MG63 (cell line): Measurements from ENCODE around the gene ZMYM3. TPM values are rescaled to one million over a fixed set of nuclear protein-coding genes. Genes with fewer than 3 reads are reported as not detected.
A peak's percentile ranks its signal among the peaks of the same experiment; 100 is the strongest.

ENCODE experiments used
- DNase-seq: peaks from one replicate; pipeline ENCODE4 v3.0.0-alpha.2; 2020
- H3K27me3 ChIP-seq: fragments of 250-450 bp; sonication (Bioruptor Pico); 2 replicates; pipeline ENCODE4 v1.5.1; 2020; ENCODE audit warnings: mild to moderate bottlenecking, moderate library complexity
- H3K36me3 ChIP-seq: fragments of 250-450 bp; sonication (Bioruptor Pico); 2 replicates; pipeline ENCODE4 v1.5.1; 2020; ENCODE audit warnings: mild to moderate bottlenecking, moderate library complexity
- H3K4me3 ChIP-seq: fragments of 250-450 bp; sonication (Bioruptor Pico); 2 replicates; pipeline ENCODE4 v1.5.1; 2020; ENCODE audit warnings: mild to moderate bottlenecking, moderate library complexity
- H3K9me3 ChIP-seq: fragments of 250-450 bp; sonication (Bioruptor Pico); 2 replicates; pipeline ENCODE4 v1.5.1; 2020; ENCODE audit warnings: mild to moderate bottlenecking, moderate library complexity
- total RNA-seq: library from RNA; depleted of rRNA; stranded (reverse); fragments of >200 nt; shearing (Covaris generic); gene quantifications from 2 replicates; pipeline ENCODE4 v1.2.3, GENCODE V29; 2014; ENCODE audit warnings: low replicate concordance

The ZMYM3 gene
- total RNA-seq, 1 experiment from 2014 or later = 10.0 TPM

GRCh38 chrX:71225676-71226075 is 28.3 kb downstream of the ZMYM3 start:
- no peaks in the 10 kb centered on the region for H3K36me3 ChIP-seq
- no peaks in the 10 kb centered on the region for H3K9me3 ChIP-seq
- no peaks in the 10 kb centered on the region for H3K27me3 ChIP-seq
- no peak overlapping the region for H3K4me3 ChIP-seq
- DNase-seq = no peak

DNA sequence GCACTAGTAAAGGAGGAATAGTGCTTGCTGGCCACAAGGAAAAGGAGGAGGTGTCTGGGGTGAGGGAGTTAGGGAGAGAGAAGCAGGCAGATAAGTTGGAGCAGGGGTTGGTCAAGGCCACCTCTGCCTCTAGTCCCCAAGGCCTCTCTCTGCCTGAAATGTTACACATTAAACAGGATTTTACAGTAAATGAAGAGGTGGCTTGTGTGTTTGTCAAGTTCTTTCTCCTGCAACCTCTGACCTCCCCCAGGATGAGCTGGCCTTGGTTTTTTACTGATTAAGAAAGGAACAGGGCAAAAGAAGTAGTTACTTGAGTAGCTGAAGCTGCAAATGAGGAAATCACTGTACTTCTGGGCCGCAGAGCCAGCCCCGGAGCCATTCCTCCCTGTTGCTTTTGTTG is 28.9 kb downstream of the ZMYM3 start:
- Histone ChIP-seq H3K27me3 (no peaks in the 10 kb centered on the region), H3K36me3 (no peaks in the 10 kb centered on the region), H3K9me3 (no peaks in the 10 kb centered on the region), H3K4me3 (no peak overlapping the region)
- DNase-seq = no peak

DNA sequence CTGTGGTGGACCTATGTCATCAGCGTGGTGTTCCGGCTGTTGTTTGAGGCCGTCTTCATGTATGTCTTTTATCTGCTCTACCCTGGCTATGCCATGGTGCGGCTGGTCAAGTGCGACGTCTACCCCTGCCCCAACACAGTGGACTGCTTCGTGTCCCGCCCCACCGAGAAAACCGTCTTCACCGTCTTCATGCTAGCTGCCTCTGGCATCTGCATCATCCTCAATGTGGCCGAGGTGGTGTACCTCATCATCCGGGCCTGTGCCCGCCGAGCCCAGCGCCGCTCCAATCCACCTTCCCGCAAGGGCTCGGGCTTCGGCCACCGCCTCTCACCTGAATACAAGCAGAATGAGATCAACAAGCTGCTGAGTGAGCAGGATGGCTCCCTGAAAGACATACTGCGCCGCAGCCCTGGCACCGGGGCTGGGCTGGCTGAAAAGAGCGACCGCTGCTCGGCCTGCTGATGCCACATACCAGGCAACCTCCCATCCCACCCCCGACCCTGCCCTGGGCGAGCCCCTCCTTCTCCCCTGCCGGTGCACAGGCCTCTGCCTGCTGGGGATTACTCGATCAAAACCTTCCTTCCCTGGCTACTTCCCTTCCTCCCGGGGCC is 29.7 kb downstream of the ZMYM3 start:
- no peaks in the 10 kb centered on the region for H3K9me3 ChIP-seq
- H3K27me3 ChIP-seq = no peaks in the 10 kb centered on the region
- no peak overlapping the region for H3K4me3 ChIP-seq
- H3K36me3 ChIP-seq = no peaks in the 10 kb centered on the region
- no peak for DNase-seq

DNA sequence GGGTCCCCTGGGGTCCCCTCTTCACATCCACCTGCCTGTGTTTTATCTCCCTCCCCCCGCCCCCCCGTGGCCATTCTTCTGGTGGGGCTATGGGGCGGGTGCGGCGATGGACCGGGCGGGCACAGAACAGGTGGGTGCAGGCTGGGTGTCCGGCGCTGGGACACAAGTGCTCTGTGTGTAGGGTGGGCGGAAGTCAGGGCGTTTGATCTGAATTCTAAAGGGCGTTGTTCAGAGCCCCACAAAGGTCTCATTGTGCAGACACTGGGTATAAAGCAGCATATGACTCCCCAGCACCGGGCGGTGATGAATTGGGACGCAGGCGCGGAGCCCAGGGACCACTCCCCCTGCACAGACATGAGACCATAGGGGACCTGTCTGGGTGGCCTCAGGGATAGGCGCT is 31.0 kb downstream of the ZMYM3 start, which contains the start of gene GJB1:
TSS of gene GJB1 (plus strand) at position 296 of the 400 bp plus-strand sequence. CDS start 484 bp downstream, outside the sequence.
- H3K36me3 ChIP-seq = no peaks in the 10 kb centered on the region
- no peak within 1 kb of the TSS for H3K4me3 ChIP-seq
- H3K9me3 ChIP-seq = no peaks in the 10 kb centered on the region
- H3K27me3 ChIP-seq = no peaks in the 10 kb centered on the region
- no peak for DNase-seq

DNA sequence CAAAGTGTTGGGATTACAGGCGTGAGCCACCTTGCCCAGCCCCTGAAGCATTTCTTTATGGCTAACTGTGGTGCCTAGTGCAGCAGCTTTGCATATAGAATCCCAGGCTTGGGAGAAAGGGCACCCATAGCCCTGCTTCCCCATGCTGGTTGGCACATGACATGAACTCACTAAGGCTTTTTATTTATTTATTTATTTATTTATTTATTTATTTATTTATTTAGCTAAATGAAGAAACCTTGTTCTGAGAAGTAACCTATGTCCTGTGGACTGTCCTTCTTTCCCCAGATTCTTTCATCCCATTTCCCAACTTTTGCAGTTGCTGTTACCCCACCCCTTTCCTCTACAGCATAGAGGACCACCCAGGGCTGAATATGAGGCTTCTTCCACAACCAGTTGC is 32.8 kb downstream of the ZMYM3 start:
- no peaks in the 10 kb centered on the region for H3K36me3 ChIP-seq
- H3K9me3 ChIP-seq = no peaks in the 10 kb centered on the region
- no peak overlapping the region for H3K4me3 ChIP-seq
- DNase-seq = no peak
- H3K27me3 ChIP-seq = no peaks in the 10 kb centered on the region

DNA sequence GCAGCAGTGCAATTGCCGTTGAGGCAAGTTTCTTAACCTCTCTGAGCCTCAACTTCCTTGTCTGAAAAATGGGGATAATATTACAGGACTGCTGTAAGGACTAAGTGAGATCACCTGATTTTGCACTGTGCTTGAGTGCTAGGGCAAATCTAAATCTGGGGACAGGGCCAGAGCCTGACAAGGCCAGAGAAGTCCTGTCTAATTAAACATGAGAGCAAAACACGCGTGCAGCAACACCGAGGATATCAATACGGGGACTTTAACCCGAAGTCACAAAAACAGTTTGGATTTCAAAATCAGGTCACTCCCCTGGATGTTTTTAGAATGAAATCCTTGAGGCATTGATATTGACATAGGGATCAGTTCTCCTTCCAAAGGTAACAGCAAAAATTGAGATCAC is 36.6 kb downstream of the ZMYM3 start:
- H3K36me3 ChIP-seq = no peaks in the 10 kb centered on the region
- DNase-seq = no peak
- H3K27me3 ChIP-seq = no peaks in the 10 kb centered on the region
- H3K9me3 ChIP-seq = no peaks in the 10 kb centered on the region
- no peak overlapping the region for H3K4me3 ChIP-seq

GRCh38 chrX:71216485-71216884 is 37.5 kb downstream of the ZMYM3 start:
- DNase-seq = no peak
- no peaks in the 10 kb centered on the region for H3K36me3 ChIP-seq
- no peaks in the 10 kb centered on the region for H3K9me3 ChIP-seq
- H3K27me3 ChIP-seq = no peaks in the 10 kb centered on the region
- H3K4me3 ChIP-seq = no peak overlapping the region

DNA sequence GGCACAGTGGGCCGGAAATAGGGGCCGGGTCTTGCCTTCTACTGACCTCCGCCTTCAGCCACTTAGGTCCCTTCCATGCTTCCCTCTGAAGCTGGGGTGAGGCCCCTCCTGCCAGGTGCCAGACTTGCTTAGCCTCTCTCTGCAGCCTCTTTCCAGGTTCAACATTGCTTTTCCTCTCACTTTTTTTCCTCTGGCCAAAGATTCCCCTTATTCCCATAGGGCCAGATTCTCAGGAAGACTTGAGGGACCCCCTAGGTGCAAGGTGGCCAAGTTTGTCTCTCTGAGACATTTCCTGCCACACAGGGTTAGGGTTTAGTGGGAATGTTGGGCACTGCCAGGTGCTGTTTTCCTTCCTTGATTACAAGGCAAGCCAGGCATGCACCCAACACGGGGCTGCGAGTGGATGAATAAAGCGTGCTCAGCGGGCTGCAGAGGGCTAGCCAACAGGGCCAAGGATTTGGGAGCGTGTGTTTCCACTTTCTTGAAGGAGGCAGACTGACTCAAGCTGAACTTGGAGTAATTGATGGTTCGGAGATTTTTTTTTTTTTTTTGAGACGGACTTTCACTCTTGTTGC is 38.5 kb downstream of the ZMYM3 start:
- no peak for DNase-seq
- Histone ChIP-seq H3K4me3 (no peak overlapping the region), H3K36me3 (no peaks in the 10 kb centered on the region), H3K27me3 (no peaks in the 10 kb centered on the region), H3K9me3 (no peaks in the 10 kb centered on the region)

- no peak for DNase-seq
- Histone ChIP-seq H3K4me3 (no peak overlapping the region), H3K9me3 (no peaks in the 10 kb centered on the region)
These were observed 39.2 kb downstream of the ZMYM3 start for GRCh38 chrX:71214604-71215337.

GRCh38 chrX:71214152-71214551 is 39.8 kb downstream of the ZMYM3 start:
- DNase-seq = no peak
- Histone ChIP-seq H3K36me3 (no peaks in the 10 kb centered on the region), H3K4me3 (no peak overlapping the region), H3K27me3 (no peaks in the 10 kb centered on the region), H3K9me3 (no peaks in the 10 kb centered on the region)

More at GRCh38 chrX:71214604-71215337, 39.2 kb downstream of the ZMYM3 start:
- Histone ChIP-seq H3K27me3 (no peaks in the 10 kb centered on the region), H3K36me3 (no peaks in the 10 kb centered on the region)

- no peaks in the 10 kb centered on the region for H3K9me3 ChIP-seq
These were observed 41.4 kb downstream of the ZMYM3 start for GRCh38 chrX:71212536-71212935.

GRCh38 chrX:71210816-71211215 is 43.1 kb downstream of the ZMYM3 start:
- Histone ChIP-seq H3K9me3 (no peaks in the 10 kb centered on the region), H3K36me3 (no peaks in the 10 kb centered on the region), H3K27me3 (no peaks in the 10 kb centered on the region), H3K4me3 (no peak overlapping the region)
- peak; percentile 47 for DNase-seq

More at GRCh38 chrX:71212536-71212935, 41.4 kb downstream of the ZMYM3 start:
- DNase-seq = no peak
- Histone ChIP-seq H3K27me3 (no peaks in the 10 kb centered on the region), H3K4me3 (no peak overlapping the region), H3K36me3 (no peaks in the 10 kb centered on the region)

DNA sequence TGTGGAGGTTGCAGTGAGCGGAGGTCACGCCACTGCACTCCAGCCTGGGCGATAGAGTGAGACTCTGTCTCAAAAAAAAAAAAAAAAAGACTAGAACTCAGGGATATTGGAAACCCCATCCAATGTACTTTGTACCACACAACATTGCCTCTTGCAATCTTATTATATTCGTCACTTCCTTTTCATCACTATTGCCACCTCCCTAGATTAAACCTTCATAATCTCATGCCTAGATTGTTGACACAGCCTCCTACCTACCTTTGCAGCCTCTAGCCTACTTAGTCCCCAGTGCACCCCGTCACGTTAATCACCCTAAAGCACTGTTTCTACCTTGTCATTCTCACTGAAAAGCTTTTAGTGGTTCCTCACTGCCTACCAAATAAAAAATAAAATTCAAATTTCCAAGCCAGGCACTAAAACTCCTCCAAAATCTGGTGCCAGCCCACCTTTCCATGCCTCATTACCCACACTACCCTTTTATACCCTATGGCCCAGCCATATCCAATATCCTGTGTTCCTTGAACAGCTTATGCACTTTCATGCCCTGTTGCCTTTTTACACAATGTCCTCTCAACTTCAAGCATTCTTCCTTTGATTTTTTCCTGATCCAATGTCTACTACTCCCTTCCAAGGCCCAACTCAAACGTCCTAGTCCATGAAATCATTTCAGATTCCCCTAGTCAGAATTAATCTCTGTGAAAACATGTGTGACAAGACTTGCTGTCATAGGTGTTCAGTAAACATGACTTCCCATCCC is 54.5 kb downstream of the ZMYM3 start:
- no peaks in the 10 kb centered on the region for H3K27me3 ChIP-seq
- H3K9me3 ChIP-seq = no peaks in the 10 kb centered on the region
- H3K36me3 ChIP-seq = no peaks in the 10 kb centered on the region
- H3K4me3 ChIP-seq = no peak overlapping the region
- DNase-seq = no peak

DNA sequence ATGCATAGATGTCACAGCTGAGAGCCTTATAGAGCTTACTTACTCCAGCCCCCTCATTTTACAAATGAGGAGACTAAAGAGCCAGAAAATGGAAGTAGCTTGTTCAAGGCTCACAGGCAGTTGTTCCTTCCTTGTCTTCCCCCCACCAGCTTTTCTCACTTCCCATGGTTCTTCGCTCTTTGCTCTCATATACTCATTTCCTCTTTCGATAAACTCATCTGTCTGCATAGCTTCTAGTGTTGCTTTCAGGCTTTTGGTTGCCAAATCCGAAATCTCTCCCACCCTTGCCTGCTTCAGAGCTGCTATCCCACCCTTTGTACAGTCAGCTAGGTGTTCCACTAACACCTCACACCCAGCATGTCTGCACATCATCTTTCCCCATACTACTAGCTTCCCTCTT is 55.9 kb downstream of the ZMYM3 start:
- DNase-seq = no peak
- Histone ChIP-seq H3K36me3 (no peaks in the 10 kb centered on the region), H3K27me3 (no peaks in the 10 kb centered on the region), H3K9me3 (no peaks in the 10 kb centered on the region), H3K4me3 (no peak overlapping the region)

- no peak for DNase-seq
- H3K4me3 ChIP-seq = no peak overlapping the region
- no peaks in the 10 kb centered on the region for H3K36me3 ChIP-seq
- H3K27me3 ChIP-seq = no peaks in the 10 kb centered on the region
- H3K9me3 ChIP-seq = no peaks in the 10 kb centered on the region
These were observed 57.8 kb downstream of the ZMYM3 start for GRCh38 chrX:71195964-71196649.

DNA sequence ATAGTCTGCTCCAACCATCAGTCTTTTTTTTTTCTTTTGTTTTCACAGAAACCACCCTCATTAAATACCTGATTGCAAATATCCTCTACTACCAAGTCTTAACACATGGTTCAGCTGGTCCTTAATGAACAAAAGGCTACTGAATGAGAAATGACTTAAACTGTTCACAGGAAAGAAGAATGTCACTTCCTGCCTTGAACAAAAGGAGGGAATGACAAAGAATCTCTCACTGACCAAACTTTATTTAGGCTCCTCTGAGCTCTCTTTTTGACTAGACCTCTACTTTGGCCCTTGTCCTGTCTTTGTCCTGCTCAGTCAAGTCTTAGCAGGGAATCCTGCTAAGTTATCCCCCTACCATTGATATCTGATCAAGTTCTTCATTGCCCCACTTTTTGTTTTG is 62.7 kb downstream of the ZMYM3 start:
- DNase-seq = no peak
- no peaks in the 10 kb centered on the region for H3K9me3 ChIP-seq
- no peak overlapping the region for H3K4me3 ChIP-seq
- H3K36me3 ChIP-seq = no peaks in the 10 kb centered on the region
- no peaks in the 10 kb centered on the region for H3K27me3 ChIP-seq
